GM21390 (cell line): ENCODE data around the gene TMEM120B.

Experiments used
- ATAC-seq: cut with Tn5 transposase; IDR thresholded peaks from one replicate; pipeline ENCODE4 v1.9.1; 2021; ENCODE audit not compliant: unreplicated experiment

The TMEM120B gene

GRCh38 chr12:121791671-121792551 lies 79.4 kb downstream of the TMEM120B start:
- no peak for ATAC-seq

- no peak for ATAC-seq
Observed at GRCh38 chr12:121792607-121793439, 80.3 kb downstream of the TMEM120B start.

GRCh38 chr12:121793440-121793837 lies 80.9 kb downstream of the TMEM120B start, which contains the start of gene RHOF:
Gene RHOF (minus strand): TSS chr12:121793688. CDS start chr12:121793633, 55 bp downstream.
- peak; percentile 21 for ATAC-seq

- ATAC-seq, result peak; percentile 39
Observed at GRCh38 chr12:121793838-121794533, 81.4 kb downstream of the TMEM120B start.

- peak; percentile 1 for ATAC-seq
Observed at GRCh38 chr12:121794534-121795033, 82.0 kb downstream of the TMEM120B start.

- peak; percentile 17 for ATAC-seq
Observed at GRCh38 chr12:121795034-121795968, 82.7 kb downstream of the TMEM120B start.

GRCh38 chr12:121796855-121797751 lies 84.6 kb downstream of the TMEM120B start:
- ATAC-seq, result no peak

- no peak for ATAC-seq
Observed at GRCh38 chr12:121797937-121798786, 85.6 kb downstream of the TMEM120B start.

- no peak for ATAC-seq
Observed at GRCh38 chr12:121798787-121799155, 86.2 kb downstream of the TMEM120B start.

GRCh38 chr12:121799156-121799841 lies 86.7 kb downstream of the TMEM120B start:
- no peak for ATAC-seq

- peak; percentile 22 for ATAC-seq
Observed at GRCh38 chr12:121799842-121800693, 87.5 kb downstream of the TMEM120B start.

- ATAC-seq, result no peak
Observed at GRCh38 chr12:121800694-121801594, 88.4 kb downstream of the TMEM120B start.

GRCh38 chr12:121801595-121802484 lies 89.3 kb downstream of the TMEM120B start:
- no peak for ATAC-seq

- no peak for ATAC-seq
Observed at GRCh38 chr12:121802485-121802842, 89.9 kb downstream of the TMEM120B start.
